GM10266 (cell line): Measurements from ENCODE around the gene NAV2.

ENCODE experiments used
- DNase-seq: peaks from one replicate; pipeline ENCODE4 v3.0.0; 2012; ENCODE audit errors: extremely low spot score
- TF ChIP-seq, protein P1 (sequence below): IDR thresholded peaks from 2 replicates; pipeline ENCODE4 v1.5.1; 2012; ENCODE audit warnings: mild to moderate bottlenecking, low read depth; ENCODE audit not compliant: control insufficient read depth, insufficient read depth; ENCODE audit errors: missing control alignments

NAV2 gene

DNA sequence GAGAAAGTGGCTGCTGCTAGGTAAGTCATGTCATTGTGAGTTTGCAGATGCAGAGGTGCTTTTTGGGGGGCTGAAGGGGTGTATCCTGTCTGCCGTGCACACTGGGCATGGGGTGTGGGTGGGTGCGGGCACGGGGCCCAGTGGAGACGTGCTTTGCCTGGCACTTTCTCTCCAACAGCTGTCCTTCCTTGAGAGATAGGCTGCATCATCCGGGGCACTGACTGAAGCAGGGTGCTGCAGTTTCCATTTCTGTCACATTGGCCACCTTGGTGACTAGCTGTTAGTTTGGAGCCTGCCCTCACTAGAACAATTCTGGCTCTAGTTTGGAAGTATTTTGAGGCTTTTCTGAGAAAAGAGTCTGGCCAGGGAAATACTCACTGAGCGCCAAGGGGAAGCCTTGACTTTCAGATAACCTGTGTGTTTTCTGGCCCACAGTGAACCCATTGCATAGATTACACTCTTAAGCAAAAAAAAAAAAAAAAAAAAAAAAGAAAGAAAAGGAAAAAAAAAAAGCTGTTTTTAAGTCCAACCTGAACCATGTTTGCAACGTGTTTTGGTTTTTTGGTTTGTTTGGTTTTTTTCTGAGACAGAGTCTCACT lies 219.2 kb downstream of the NAV2 start:
- no peak for DNase-seq
- TF ChIP-seq, protein P1, sequence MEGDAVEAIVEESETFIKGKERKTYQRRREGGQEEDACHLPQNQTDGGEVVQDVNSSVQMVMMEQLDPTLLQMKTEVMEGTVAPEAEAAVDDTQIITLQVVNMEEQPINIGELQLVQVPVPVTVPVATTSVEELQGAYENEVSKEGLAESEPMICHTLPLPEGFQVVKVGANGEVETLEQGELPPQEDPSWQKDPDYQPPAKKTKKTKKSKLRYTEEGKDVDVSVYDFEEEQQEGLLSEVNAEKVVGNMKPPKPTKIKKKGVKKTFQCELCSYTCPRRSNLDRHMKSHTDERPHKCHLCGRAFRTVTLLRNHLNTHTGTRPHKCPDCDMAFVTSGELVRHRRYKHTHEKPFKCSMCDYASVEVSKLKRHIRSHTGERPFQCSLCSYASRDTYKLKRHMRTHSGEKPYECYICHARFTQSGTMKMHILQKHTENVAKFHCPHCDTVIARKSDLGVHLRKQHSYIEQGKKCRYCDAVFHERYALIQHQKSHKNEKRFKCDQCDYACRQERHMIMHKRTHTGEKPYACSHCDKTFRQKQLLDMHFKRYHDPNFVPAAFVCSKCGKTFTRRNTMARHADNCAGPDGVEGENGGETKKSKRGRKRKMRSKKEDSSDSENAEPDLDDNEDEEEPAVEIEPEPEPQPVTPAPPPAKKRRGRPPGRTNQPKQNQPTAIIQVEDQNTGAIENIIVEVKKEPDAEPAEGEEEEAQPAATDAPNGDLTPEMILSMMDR = no peak

DNA sequence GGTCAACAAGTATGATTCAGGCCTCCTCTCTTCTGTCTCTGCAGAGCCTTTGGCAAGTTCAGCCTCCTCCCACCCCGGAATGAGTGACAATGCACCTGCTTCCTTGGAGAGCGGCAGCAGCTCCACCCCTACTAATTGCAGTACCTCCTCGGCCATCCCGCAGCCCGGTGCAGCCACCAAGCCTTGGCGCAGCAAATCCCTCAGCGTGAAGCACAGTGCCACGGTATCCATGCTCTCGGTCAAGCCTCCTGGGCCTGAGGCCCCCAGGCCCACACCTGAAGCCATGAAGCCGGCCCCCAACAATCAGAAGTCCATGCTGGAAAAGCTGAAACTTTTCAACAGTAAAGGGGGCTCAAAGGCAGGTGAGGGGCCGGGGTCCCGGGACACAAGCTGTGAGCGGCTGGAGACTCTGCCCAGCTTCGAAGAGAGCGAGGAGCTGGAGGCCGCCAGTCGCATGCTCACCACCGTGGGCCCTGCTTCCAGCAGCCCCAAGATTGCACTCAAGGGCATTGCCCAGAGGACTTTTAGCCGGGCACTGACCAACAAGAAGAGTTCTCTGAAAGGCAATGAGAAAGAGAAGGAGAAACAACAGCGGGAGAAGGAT lies 220.6 kb downstream of the NAV2 start:
- TF ChIP-seq, protein P1 = no peak
- no peak for DNase-seq

DNA sequence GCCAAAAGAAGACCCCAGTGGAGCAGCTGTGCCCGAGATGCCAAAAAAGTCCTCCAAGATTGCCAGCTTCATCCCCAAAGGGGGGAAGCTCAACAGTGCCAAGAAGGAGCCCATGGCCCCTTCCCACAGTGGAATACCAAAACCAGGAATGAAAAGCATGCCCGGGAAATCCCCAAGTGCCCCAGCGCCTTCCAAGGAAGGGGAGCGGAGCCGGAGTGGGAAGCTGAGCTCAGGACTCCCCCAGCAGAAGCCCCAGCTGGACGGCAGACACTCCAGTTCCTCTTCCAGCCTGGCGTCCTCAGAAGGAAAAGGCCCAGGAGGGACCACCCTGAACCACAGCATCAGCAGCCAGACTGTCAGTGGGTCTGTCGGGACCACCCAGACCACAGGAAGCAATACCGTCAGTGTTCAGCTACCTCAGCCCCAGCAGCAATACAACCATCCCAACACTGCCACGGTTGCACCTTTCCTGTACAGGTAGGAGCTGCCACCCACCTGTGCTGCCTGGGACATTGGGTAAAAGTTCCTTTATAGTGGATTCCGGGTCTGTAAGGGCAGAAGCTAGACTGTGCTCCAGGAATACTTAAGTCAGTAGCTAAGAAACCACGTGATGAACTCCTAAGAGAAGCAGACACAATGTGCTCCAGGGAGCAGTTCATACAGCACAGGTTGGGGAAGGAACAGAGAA lies 221.3 kb downstream of the NAV2 start:
- TF ChIP-seq, protein P1 = no peak
- no peak for DNase-seq

DNA sequence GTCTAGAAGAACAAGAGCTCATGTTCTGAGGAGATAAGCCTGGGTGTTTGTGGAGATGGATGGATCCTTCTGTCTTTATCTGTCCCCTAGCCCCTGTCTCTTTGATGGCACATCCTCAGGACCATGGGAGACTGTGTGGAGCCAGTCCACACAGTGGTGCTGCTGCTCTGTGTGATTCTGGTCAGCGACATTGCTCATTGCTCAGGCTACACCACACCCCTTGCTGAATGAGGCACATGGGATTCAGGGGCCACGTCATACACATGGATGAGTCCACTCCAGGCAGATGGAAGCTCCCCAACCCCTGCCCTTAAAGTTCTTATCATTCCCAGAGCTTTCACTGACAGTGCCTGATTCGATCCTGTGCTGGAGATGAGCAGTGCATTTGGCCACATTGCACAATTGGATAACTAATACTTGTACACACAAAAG lies 222.2 kb downstream of the NAV2 start:
- TF ChIP-seq, protein P1 = no peak
- DNase-seq = no peak

DNA sequence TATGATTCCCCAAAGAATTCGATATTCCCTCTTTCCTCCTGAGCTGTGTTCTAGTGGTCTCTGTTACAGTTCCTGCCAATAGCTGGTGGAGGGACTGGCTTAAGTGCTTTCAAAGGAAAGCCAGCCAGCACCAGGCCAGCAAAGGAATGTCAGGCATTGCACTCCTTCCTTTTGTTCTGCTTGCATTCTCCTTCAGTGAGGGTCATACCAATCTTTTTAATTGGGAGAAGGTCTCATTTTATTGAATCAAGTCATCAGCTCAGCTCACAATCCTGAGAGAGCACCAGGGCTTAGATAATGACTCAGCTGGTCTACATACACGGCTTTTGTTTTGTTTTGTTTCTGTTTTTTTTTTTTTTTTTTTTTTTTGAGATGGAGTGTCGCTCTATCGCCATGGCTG lies 222.9 kb downstream of the NAV2 start:
- TF ChIP-seq, protein P1 = no peak
- DNase-seq = no peak

DNA sequence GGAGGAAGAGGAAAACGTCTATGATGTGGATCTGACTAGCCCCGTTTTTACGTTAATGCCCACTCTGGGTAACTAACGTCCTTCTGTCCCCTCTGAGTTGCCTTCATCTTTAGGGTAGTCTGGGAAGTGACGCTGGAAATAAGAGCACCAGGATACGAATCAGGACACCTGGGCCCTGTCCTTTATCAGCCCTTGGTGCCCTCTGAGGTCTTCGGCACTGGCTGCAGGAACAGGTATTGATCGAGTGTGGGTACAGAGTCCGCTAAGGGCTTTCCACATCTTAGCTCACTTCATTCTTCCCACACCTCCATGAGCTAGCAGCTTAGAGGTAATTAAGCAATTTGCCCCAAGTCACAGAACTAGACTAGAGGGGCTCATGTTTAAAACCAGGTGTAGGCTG lies 223.8 kb downstream of the NAV2 start:
- TF ChIP-seq, protein P1 = no peak
- DNase-seq = no peak

DNA sequence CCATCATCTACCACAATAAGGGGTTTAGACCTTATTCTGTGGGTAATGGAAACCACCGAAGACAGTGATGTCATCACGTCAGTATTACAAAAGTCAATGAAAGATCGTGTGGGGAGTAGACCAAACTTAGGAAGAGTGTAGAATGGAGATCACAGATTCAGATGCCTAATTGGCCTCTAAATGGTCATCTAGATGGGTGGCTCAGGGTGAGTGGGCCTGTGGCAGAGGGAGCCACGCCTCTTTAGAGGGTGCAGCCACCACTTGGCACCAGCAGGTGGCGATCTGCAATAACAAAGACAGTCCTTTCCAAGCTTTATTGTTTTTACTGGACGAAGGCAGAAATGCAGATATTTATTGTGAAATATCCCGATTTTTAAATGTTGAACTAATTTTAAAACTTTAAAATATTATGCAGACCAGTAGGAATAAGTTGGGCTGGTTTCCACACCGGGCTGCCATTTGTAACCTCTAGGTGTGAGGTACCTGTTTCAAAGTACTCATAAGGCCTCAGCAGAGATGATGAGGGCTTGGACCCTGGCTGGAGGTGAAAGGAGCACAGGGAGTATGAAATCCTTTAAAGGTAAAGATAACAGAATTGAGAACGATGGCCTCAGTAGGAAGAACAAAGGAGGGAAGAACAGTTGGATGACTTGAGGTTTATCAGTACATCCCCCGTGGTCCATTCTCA lies 225.7 kb downstream of the NAV2 start:
- DNase-seq = peak; percentile 63
- TF ChIP-seq, protein P1 = peak; percentile 76
